Right forelimb (tissue), 1 donor: ENCODE measurements around the gene SYT1.

Source experiments
- DNase-seq: peaks from one replicate; pipeline ENCODE4 v3.0.0-alpha.2; 2018

The SYT1 gene

DNA sequence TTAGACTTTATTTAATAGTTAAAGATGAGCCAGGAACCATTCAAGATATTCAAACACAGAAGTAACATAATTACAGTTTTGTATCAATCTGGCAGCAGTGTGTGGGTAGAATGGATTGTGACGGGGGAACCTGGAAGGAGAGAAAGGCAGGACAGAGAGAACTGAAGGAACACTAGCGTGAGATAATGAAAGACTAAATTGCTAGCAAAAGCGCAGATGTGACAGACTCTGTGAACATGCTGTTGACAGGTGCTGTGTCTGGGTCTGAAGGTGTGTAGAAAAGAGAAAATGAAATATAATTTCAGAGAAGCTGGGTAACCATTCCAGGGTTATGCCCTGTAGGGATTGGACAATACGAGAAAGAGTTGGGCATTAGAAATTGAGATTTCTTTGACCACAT, 372.3 kb downstream of the SYT1 start:
- DNase-seq = no peak

DNA sequence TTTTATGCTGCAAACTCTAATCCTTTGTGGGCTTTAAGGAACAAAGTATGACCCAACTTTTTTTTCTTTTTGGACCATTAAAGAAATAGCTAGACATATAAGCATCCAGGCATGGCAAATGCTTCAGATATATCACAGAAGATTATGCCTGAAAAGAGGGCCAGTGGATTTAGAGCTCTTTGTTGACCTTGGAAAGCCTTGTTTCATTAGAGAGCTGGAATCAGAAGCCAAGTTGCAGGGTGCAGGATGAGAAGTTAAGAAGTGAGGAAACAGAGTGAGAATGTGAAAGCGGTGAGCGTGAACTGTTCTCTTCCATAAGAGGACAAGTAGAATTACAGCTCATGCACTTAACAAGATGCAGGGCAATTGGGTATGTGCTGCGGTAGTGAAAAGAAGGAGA, 373.7 kb downstream of the SYT1 start:
- DNase-seq = no peak

DNA sequence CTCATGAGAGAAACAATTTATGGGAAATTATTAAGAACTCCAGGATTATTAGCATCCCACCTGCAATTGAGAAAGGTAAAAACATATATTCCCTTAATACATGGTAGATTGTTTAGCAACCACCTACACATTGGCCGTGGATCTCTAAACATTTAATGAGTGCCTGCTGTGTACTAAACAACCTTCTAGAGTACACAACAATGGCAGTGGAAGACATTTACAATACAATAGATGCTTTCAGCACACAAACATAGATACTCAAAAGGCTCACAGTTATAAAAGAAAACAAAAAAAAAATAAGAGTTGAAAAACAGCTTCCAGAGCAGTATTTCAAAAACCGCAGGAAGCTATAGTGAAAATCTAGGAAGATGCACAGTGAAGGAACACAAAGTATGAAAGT, 382.9 kb downstream of the SYT1 start:
- no peak for DNase-seq

DNA sequence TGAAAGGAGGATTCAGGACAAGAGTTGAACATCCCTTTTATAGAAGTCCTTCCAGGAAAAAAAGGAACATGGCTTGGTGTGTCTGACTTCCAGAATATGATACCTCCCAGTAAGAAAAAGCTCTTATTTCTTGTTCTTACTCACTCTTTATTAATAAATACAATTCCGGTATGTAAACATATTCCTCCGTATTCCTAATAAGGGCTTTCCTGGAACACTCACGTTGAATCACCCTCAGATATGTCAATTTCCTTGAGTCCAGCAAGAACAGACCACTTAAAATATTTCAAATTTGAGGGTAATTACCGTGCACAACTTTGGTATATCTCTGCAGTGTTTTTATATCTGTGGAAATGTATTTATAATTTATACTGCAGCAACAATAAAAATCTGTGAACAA, 385.6 kb downstream of the SYT1 start:
- DNase-seq = no peak

DNA sequence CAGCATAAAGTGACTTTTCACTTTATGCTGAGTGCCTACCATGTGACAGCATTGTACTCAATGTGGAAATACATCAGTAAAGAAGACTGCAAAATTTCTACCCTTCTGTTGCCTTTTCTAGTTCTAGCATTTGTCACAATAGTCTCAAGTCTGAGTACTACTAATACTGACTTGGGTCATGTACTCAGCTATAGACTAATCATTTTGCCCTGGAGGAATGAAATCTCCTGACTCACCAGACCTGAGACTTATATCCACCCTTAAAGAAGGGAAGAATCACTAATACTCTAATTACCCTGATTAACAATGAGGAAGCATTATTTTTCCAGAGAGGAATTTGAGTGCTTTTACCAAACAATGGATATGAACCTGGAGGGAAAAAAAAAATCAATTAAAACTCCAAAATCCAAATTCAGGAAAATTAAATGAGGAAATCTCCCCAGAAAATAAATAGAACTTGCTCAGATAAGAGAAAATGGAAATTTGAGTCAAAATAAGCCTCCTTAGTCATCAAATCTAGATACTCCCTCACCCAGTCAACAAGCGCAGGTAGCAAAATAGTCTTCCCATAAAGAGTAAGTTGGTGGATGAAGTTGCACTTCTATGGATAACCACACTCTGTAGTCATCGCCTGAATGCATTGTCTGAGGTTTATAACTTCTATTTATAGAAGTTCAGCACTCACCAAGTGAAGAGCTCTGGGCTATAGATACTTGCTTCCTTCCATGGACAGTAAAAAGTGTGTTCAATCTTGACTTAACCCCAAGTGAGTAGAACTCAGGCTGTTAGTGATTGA, 386.6 kb downstream of the SYT1 start:
- DNase-seq = no peak

DNA sequence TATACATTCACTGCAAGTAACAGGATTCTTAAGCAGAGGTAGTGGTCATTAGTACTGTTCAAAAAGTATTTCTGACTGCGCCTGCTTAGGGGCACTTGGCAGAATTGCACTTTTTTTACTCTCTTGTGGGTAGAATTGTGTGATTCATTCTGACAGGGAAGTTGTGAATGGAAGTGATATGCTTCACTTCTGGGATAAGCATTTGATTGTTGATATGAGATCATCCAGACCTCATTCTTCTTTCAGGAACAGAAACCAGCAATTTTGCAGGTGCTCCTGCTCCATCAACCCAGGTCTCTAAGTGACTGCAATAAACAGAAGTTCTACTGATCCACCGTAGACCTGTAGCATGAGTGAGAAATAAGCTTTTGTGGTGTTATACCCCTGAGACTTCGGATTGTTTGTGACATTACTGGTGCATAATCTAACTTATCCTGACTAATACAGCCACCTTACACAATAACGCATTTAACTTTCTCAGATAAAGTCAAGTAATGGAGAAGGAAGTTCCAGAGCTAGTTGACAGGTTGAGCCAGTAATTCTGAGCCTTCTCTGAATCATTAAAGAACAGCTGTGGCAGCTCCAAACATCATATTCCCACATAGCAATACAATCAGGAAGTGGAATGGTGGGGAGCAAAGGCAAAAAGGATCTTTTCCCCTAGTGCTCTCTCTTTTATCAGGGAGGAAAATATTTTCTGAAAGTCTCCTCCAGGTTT, 387.9 kb downstream of the SYT1 start:
- DNase-seq = no peak

DNA sequence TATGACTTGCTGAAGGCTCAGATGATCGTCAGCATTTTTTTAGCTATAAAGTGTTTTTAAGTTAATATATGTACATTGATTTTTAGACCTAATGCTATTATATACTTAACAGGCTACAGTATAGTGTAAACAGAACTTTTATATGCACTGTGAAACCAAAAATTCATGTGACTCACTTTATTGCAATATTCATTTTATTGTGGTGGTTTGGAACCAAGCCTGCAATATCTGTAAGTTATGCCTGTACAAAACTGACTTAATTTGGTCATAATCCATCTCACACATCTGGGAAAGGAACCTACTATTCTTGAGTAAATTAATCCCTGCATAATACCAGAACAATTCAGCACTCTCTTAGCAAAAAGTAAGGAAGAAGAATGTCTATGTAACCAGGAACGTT, 390.7 kb downstream of the SYT1 start:
- DNase-seq = no peak

DNA sequence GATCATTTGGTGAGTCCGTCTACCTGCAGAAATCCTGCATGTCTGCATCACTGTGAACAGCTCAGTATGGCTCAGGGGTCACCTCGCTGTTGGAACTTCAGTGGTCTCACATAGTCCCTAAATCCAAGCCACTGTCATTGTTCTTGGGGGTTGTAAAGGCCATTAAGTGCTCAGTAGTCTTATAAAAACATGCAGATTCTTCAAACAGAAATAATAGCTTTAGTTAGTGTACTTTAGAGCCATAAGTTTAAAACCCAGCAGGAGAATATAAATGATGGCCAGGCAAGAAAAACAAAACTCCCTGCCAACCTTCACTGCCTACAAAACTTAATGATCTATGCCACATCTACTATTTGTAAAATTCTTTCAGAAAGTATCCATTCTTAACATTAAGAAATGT, 396.3 kb downstream of the SYT1 start:
- DNase-seq = no peak

DNA sequence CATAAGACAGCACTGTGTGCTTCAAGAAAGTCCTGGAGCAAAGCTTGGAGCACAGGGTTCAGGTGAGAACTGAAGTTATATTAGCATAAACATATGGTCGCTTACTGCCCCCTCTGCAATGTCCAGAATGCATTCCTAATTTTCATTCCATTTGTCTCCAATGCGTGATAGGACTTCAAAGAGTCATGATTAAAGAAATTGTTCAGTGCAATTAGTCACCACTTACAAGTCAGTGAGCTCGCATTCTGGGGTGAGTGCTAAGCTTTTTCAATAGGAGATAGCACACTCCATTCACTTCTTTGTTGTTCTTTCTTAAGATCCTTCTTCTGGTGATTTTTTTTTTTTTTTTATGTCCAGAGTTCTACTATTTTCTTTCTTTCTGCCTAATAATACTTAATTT, 398.4 kb downstream of the SYT1 start:
- DNase-seq = no peak

DNA sequence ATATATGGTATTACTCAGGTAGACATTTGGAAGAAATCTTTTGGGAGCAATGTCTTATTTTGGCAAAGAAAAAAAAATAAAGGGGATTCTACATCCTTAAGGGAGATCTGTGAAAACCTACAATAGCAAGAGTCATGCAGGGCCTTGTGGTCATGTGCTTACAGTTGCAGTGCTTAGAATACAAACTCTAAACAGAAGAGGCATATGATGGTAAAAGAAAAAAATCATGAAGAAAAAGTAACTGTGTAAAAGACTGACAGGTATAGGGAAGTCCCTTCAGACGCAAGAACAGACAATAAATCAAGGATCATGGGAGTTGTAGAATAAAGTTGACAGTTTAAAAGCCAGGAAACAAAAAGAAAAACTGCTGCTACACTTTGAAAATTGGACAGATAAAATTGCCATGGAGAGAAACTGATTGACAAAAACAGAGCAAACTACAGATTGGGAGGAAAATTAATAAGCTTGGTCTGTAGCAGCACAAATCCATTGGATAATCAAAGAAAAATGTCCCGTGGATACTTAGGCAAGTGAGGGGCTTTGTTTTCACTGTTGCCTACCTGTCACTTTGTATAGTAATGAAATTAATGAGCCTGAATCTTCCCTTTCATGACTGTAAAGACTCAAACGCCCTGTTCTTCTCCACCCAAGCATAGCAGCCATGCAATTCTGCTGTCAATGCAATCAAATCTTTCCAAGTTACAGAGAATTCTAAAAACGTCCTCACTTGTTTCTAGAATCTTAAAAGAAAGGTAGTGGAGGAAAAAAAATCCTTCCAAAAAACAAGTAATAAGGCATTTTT, 402.0 kb downstream of the SYT1 start:
- DNase-seq = no peak

DNA sequence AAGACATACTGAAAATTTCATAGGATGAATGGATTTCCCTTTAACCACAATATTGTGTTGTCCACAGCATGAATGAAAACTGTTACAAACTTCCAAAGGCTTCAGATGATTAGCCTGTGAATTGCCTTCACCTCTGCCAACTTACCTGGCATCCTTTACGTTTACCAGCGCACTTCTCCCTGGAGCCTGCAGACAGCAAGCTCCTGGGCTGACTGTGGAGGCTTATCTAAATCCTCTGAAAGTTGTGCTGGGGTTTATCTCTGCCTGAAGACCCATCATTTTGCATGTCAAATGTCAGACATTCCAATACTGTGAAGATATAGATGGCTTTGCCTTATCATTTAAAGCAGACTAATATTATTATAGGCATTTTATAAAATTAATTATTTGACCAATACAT, 403.0 kb downstream of the SYT1 start:
- no peak for DNase-seq

DNA sequence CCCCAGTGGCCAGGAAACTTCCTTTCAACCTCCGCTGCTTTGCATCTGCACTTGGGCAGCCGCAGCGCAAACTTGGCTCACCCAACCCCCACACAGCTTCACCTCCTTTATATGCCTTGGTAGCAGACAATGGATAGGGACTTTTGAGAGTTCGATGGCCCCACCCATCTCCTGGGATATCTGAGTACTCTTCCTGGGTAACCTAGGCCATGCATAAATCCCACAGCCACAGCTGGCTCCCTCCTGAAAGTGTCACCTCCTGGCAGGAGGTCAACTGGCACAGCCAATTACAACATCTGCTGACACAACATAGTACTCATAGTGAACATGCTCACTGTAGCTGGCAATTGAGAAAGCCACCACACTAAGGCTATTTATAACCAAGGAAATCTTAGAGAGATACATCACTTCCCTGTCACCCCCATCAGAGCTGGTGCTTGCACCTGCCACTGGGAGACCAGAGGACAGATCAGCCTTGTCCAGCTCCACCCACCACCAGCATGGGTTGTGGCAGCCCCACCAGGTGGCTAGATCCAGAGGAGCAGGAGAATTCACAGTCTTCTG, 410.0 kb downstream of the SYT1 start:
- no peak for DNase-seq

DNA sequence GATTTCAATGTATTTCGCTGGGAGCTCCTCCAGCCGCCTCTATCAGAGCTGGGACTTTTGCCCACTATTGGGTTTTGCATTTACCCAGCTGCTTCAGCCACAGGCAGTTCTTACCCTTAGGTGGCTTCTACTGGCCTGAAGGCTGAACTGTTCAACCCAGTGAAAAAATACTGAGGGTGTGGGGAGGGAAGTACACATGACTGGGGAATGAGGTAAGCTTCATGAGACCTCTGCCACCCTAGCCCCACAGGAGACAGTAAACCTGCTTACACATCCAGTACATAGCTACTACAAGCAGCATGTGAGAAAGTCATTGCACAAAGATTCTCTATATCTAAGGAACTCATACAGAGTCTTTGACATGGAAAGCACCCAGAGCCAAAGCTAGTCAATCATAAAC, 411.1 kb downstream of the SYT1 start:
- DNase-seq = no peak

DNA sequence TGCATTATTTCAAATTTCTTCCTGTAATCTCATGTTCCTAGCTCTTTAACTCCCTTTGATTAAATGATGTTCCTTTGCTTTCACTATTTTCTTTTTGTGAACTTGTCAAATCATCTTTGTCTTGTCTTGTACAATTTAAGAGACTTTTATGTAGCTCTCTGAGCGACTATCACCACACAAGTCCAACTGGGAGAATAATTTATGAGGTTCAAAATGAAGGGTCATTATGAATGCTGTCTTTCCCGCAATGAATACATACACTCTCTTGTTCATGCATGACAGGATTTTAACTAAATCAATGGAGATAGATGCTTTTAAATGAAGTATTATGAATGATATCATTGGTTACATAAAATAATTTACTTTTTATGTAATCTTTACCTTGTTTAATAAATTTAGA, 418.8 kb downstream of the SYT1 start:
- DNase-seq = no peak

DNA sequence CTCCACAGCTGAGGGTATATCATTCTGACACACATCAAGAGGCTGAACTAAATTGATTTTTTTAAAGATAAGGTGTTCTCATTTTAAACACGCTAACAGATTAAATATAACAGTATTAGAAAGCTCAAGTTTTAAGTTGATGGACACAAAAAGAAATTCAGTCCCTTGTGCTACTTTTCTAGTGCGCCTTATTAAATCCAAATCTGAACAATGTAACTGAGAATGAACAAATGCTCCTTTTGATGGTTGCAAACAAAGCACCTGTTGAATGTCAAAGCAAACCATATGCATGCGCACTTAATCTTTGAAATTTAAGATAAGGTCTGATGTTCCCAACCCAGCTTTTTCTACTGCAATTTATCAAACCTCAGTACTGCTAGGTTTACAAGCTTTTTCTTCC, 424.3 kb downstream of the SYT1 start:
- no peak for DNase-seq

DNA sequence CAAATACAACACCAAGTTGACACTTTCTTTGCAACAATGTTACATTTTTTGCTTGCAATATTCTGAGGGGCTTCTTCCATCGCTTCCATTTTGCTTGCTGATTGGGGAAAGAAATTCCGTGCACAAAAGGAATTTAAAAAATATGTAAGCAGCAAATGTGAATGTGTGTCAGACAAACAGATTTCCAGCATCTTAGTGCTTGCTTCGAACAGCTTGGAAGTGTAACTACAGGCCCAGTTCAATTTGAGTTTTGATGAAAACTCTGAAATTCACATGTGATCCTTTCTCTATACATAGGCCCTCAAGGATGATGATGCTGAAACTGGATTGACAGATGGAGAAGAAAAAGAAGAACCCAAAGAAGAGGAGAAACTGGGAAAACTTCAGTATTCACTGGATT, 427.1 kb downstream of the SYT1 start:
- DNase-seq = no peak

DNA sequence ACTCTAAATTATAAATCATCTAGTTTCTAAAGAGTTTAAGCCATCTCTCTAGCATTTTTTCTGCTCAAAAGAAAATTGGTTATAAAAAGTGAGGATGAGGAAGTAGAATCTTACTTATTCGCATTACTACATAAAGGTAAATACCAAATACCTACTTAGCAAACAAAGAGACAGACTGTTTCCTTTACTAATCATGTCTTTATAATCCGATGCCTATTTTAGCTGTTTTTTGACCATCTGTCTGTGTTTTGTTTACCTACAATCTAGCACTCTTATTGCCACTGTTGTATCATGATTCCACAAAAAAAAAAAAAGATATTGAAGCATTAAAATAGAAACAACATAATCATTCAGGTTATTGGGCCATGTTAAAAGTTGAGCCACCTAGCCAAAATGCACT, 430.0 kb downstream of the SYT1 start:
- no peak for DNase-seq

DNA sequence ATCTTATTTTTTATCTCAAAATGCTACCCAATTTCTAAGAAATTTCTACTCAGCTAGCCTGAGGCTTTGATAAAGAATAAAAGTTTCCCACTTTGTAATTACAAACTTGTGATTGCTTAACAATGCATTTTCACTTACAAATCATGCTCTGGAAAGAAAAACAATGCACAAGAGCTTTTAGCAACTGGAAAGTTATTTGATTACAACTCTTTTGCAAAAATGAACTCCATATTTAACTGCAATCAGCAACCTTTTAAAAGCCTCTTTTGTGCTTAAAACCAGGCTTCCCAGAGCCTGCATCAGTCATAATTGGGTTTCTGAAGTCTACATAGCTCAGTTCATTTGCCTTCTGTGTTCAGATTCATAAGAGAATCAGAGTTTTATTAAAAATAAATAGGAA, 431.0 kb downstream of the SYT1 start:
- no peak for DNase-seq

DNA sequence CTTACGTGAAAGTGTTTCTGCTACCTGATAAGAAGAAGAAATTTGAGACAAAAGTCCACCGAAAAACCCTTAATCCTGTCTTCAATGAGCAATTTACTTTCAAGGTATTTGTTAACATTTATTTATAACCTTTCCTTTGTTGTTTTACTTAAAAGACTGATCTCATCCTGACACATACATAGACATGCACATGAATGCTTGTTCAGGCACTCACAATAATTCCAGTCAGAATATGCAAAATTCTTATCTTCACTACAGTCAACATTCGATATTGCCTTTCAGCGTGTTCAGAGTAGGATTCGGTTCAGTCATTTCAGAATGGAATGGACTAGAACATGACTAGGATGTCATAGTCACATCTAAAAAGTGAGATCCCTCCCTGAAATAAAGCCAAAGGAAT, 431.6 kb downstream of the SYT1 start:
- DNase-seq = no peak

DNA sequence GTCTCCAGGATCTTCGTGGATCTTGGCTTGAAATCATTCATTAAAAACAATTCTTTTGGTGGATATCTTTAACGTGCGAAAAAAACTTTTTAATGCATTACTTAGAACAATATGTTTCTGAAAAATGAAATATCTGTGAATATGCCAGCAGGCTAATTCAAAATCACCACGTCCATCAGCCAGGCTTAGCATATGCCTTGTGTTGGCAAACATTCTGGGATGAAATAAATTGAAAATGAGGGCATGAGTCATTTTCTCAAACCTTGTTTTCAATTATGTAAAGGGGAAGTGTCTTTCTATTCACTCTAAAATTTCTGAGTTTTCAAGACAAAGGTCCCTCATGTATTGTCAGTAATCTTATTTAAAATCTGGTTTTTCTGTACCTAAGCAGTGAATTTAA, 432.3 kb downstream of the SYT1 start:
- no peak for DNase-seq

DNA sequence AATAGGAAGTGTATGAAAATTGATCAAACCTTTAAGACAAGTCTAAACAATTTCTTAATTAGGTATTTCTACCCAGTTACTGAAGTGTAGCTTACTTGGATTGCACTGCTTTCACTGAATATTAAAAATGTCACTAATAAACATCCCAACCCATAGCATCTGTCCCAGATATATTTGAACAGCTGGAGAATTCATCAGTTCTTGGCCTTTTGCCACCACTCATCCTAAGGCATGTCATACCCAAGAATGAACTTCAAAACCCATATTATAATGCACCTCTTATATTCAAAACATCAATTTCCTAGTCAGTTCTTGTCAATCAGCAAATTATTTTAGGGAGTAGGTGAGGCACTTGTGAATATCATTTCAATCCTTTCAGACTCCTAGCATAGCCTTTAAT, 433.9 kb downstream of the SYT1 start:
- no peak for DNase-seq

DNA sequence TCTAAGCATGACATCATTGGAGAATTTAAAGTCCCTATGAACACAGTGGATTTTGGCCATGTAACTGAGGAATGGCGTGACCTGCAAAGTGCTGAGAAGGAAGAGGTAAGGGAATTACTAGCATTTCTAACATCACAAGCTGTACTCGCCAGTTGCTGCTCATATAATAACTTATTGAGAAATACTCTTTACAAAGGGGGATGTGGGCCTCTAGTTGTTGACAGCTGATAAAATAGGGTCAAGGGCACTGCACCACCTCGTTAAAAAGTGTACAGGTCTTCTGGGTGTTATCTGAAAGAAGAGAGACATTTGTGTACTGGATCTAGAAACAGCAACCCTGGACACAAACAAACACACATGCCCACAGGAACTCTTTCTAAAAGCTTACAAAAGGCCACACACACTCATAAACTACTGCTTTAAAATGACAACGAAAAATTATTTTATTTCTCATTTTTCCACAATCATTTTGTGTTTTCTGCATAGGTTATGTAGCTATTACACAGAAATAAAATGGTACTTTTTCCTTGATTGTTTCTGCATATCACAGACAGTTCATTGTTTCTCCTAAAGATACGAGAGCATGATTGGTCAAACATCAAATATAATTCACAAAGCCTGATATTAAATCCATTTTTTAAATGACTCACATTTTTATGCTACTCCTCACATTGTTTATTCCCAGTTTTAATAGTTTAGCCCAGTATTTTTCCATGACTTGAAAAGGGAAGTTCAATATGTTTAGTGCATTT, 435.0 kb downstream of the SYT1 start:
- DNase-seq = no peak

DNA sequence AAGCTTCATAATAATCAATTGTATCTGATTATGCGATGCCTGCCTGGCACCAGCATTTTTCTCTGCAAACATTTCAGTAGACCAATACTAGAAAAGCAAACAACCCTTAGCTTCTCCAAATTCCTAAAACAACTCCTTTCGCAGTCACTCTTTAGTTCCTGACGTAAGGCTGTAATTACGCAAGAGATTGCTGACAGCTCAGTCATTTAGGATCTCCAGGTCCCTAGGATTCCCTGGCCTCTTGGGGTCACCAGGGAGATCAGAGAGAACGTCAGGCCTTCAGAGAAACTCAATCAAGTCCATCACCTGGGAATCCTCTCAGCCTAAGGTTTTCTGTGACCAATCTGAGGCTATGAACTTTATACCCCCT, 435.6 kb downstream of the SYT1 start:
- no peak for DNase-seq
